ENCODE measurements around the gene TLE6. TPM values are rescaled to one million over a fixed set of nuclear protein-coding genes. Genes with fewer than 3 reads are reported as not detected.

Gene TLE6
- polyA plus RNA-seq, 1 donor from 2014 or later = 5.7 TPM

DNA sequence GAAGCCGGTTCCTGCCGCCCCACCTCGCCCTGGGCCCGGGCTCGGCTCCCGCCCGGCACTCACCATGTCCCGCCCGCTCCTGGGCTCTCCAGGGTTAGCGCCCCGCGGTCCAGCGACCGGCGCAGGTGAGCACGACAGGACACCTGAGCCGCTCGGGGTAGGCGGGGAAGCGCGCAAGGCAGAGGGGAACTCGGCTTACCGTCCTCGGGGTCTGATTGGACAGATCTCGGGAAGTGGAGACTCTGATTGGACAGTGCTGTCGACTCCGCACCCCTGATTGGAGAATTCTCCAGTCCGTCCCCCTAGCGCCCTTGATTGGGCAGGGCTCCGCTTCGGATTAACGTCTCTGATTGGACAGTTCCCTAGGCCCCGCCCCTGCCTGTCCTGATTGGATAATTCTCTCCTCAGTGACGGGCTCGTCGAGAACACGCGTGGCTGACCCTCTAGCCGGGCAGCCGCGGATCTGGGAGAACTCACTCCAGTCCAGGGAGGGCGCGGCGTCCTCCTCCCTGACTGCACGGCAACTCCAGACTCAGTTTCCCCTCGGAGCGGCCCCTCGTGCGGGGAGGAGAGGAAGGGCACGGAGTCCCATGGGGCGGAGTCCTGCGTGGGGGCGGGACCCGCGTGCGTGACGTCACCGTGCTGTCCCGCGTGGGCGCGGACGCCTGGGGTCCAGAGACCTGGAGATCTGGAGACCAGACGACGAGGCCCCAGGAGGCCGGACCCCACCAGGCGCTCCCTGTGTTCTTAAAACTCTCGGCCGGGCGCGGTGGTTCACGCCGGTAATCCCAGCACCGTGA, 32.4 kb upstream of the TLE6 start, which contains the start of gene ZNF77:
Gene ZNF77 (minus strand): TSS at position 197 of the 800 bp plus-strand sequence. CDS start 131 bp downstream, at position 66.
- TF ChIP-seq EP300 (conservative IDR thresholded peaks at IDR 0.05; ENCODE audit: poor library complexity, severe bottlenecking) (peak; percentile 74), RAD21 (conservative IDR thresholded peaks at IDR 0.05) (peak; percentile 35), SMC3 (conservative IDR thresholded peaks at IDR 0.05; ENCODE audit: poor library complexity) (no peak), TAF1 (IDR thresholded peaks at IDR 0.05; ENCODE audit: low read depth) (peak; percentile 57), EZH2 (IDR thresholded peaks at IDR 0.05; ENCODE audit: borderline replicate concordance, insufficient read depth, low read length, poor library complexity, severe bottlenecking) (no peak), POLR2AphosphoS5 (IDR thresholded peaks at IDR 0.05) (peak; percentile 44), MXI1 (conservative IDR thresholded peaks at IDR 0.05; ENCODE audit: poor library complexity, severe bottlenecking) (peak; percentile 82)
- TF ChIP-seq, protein P1, sequence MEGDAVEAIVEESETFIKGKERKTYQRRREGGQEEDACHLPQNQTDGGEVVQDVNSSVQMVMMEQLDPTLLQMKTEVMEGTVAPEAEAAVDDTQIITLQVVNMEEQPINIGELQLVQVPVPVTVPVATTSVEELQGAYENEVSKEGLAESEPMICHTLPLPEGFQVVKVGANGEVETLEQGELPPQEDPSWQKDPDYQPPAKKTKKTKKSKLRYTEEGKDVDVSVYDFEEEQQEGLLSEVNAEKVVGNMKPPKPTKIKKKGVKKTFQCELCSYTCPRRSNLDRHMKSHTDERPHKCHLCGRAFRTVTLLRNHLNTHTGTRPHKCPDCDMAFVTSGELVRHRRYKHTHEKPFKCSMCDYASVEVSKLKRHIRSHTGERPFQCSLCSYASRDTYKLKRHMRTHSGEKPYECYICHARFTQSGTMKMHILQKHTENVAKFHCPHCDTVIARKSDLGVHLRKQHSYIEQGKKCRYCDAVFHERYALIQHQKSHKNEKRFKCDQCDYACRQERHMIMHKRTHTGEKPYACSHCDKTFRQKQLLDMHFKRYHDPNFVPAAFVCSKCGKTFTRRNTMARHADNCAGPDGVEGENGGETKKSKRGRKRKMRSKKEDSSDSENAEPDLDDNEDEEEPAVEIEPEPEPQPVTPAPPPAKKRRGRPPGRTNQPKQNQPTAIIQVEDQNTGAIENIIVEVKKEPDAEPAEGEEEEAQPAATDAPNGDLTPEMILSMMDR (IDR thresholded peaks at IDR 0.05; ENCODE audit: poor library complexity, severe bottlenecking) = peak; percentile 46
- TF ChIP-seq, protein P2, sequence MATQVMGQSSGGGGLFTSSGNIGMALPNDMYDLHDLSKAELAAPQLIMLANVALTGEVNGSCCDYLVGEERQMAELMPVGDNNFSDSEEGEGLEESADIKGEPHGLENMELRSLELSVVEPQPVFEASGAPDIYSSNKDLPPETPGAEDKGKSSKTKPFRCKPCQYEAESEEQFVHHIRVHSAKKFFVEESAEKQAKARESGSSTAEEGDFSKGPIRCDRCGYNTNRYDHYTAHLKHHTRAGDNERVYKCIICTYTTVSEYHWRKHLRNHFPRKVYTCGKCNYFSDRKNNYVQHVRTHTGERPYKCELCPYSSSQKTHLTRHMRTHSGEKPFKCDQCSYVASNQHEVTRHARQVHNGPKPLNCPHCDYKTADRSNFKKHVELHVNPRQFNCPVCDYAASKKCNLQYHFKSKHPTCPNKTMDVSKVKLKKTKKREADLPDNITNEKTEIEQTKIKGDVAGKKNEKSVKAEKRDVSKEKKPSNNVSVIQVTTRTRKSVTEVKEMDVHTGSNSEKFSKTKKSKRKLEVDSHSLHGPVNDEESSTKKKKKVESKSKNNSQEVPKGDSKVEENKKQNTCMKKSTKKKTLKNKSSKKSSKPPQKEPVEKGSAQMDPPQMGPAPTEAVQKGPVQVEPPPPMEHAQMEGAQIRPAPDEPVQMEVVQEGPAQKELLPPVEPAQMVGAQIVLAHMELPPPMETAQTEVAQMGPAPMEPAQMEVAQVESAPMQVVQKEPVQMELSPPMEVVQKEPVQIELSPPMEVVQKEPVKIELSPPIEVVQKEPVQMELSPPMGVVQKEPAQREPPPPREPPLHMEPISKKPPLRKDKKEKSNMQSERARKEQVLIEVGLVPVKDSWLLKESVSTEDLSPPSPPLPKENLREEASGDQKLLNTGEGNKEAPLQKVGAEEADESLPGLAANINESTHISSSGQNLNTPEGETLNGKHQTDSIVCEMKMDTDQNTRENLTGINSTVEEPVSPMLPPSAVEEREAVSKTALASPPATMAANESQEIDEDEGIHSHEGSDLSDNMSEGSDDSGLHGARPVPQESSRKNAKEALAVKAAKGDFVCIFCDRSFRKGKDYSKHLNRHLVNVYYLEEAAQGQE (IDR thresholded peaks at IDR 0.05; ENCODE audit: borderline replicate concordance) = peak; percentile 8
- H3K9me3 ChIP-seq (ENCODE audit: low read length) = no peaks in the 10 kb centered on the region
- peaks cover 12% of the 10 kb centered on the region for H3K79me2 ChIP-seq (replicated peaks; ENCODE audit: insufficient read depth, low read length)
- no peaks in the 10 kb centered on the region for H4K20me1 ChIP-seq (ENCODE audit: insufficient read depth)
- H3K4me2 ChIP-seq (ENCODE audit: low read length) = peak within 1 kb of the TSS; percentile 81
- H3K9ac ChIP-seq (ENCODE audit: low read length) = peak within 1 kb of the TSS; percentile 75
- no peaks in the 10 kb centered on the region for H3K36me3 ChIP-seq (ENCODE audit: insufficient read depth, low read length)
- H3F3A ChIP-seq (ENCODE audit: insufficient read depth, low read length, poor library complexity, severe bottlenecking) = no peaks in the 10 kb centered on the region
- peak within 1 kb of the TSS; percentile 89 for H3K4me3 ChIP-seq (ENCODE audit: low read length)
- H3K27me3 ChIP-seq (ENCODE audit: insufficient read depth, low read depth, low read length) = no peaks in the 10 kb centered on the region
- peak within 1 kb of the TSS; percentile 93 for H2AFZ ChIP-seq (ENCODE audit: low read depth, low read length)
- peak within 1 kb of the TSS; percentile 75 for H3K27ac ChIP-seq (ENCODE audit: low read length)
- H3K9me2 ChIP-seq (ENCODE audit: insufficient read depth, low read length) = no peaks in the 10 kb centered on the region

DNA sequence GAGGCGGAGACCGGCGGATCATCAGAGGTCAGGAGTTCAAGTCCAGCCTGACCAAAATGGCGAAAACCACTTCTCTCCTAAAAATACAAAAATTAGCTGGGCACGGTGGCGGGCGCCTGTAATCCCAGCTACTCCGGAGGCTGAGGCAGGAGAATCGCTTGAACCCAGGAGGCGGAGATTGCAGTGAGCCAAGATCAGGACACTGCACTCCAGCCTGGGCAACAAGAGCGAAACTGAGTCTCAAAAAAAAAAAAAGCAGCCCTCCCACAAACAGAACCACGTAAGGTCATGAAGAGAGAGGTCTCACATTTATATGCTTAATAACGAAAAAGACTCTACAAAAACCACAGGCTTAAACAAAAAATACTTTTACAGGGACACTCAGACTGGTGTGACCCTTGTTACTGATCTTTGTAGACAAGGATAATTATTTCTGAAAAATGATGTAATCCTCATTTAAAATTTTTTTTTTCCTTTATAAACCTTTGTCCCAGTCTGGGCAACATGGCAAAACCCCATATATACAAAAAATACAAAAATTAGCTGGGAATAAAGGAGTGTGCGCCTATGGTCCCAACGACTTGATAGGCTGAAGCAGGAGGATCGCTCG, 31.7 kb upstream of the TLE6 start:
- Histone ChIP-seq H3K79me2 (replicated peaks; ENCODE audit: insufficient read depth, low read length) (peaks cover 15% of the 10 kb centered on the region), H3K4me3 (ENCODE audit: low read length) (peak overlapping the region; percentile 89), H3F3A (ENCODE audit: insufficient read depth, low read length, poor library complexity, severe bottlenecking) (no peaks in the 10 kb centered on the region), H4K20me1 (ENCODE audit: insufficient read depth) (no peaks in the 10 kb centered on the region), H2AFZ (ENCODE audit: low read depth, low read length) (peak overlapping the region; percentile 93), H3K9ac (ENCODE audit: low read length) (peak overlapping the region; percentile 68), H3K27ac (ENCODE audit: low read length) (peak overlapping the region; percentile 75), H3K4me2 (ENCODE audit: low read length) (no peak overlapping the region), H3K9me2 (ENCODE audit: insufficient read depth, low read length) (no peaks in the 10 kb centered on the region), H3K9me3 (ENCODE audit: low read length) (no peaks in the 10 kb centered on the region), H3K36me3 (ENCODE audit: insufficient read depth, low read length) (no peaks in the 10 kb centered on the region), H3K27me3 (ENCODE audit: insufficient read depth, low read depth, low read length) (no peaks in the 10 kb centered on the region)
- no peak for TF ChIP-seq TAF1 (IDR thresholded peaks at IDR 0.05; ENCODE audit: low read depth)
- no peak for TF ChIP-seq MXI1 (conservative IDR thresholded peaks at IDR 0.05; ENCODE audit: poor library complexity, severe bottlenecking)
- TF ChIP-seq EP300 (conservative IDR thresholded peaks at IDR 0.05; ENCODE audit: poor library complexity, severe bottlenecking) = no peak
- no peak for TF ChIP-seq SMC3 (conservative IDR thresholded peaks at IDR 0.05; ENCODE audit: poor library complexity)
- TF ChIP-seq, protein P1 (IDR thresholded peaks at IDR 0.05; ENCODE audit: poor library complexity, severe bottlenecking) = no peak
- no peak for TF ChIP-seq POLR2AphosphoS5 (IDR thresholded peaks at IDR 0.05)
